ENCODE data around the gene LCK. TPM values are rescaled to one million over a fixed set of nuclear protein-coding genes. Genes with fewer than 3 reads are reported as not detected.

The LCK gene
- total and polyA plus RNA-seq, 10 of the 15 experiments (the other 5 are each of a cell fraction or from before 2014, with no cell fraction given) = 31.5 to 173 (median 119) TPM

GRCh38 chr1:32221980-32222755, 28.9 kb upstream of the LCK start, which contains the start of the genes EIF3I and TMEM234 (continued):
- TF ChIP-seq BCL11A (IDR thresholded peaks at IDR 0.05; ENCODE audit: low read depth, low read length) (no peak), FOXM1 (IDR thresholded peaks at IDR 0.05; ENCODE audit: low read depth, low read length) (no peak), HDAC6 (IDR thresholded peaks at IDR 0.05; ENCODE audit: unreplicated experiment) (no peak), CHD4 (IDR thresholded peaks at IDR 0.05) (no peak), SPI1 (IDR thresholded peaks at IDR 0.05; ENCODE audit: borderline replicate concordance, insufficient read depth, low read depth, low read length) (0 out of 2 replicates have a peak, but pooled peaks have one; percentile 25), CUX1 (IDR thresholded peaks at IDR 0.05; ENCODE audit: insufficient replicate concordance, low read depth, low read length) (no peak), PBX3 (IDR thresholded peaks at IDR 0.05; ENCODE audit: insufficient replicate concordance, low read depth, low read length) (no peak), NKRF (conservative IDR thresholded peaks at IDR 0.05) (peak; percentile 88), LARP7 (IDR thresholded peaks at IDR 0.05) (no peak), NFYA (IDR thresholded peaks at IDR 0.05; ENCODE audit: borderline replicate concordance, low read depth, low read length) (no peak), ZNF592 (IDR thresholded peaks at IDR 0.05) (no peak), TAF1 (IDR thresholded peaks at IDR 0.05; ENCODE audit: borderline replicate concordance, low read depth, low read length) (peak; percentile 59; the same call in 1 of the 2 replicates), ZNF622 (IDR thresholded peaks at IDR 0.05) (no peak), PAX8 (IDR thresholded peaks at IDR 0.05) (no peak), IKZF2 (IDR thresholded peaks at IDR 0.05) (no peak), RFX5 (IDR thresholded peaks at IDR 0.05; ENCODE audit: low read depth, low read length) (no peak)
